ENCODE data around the gene ICOS. TPM values are rescaled to one million over a fixed set of nuclear protein-coding genes. Genes with fewer than 3 reads are reported as not detected.
"Not testable (repeated sequence)": the region's sequence is repeated elsewhere in the genome, so short reads cannot be mapped to it uniquely, and the experiment has no call there.

ICOS gene
- total RNA-seq, 1 donor from 2014 or later = 0.52 TPM

DNA sequence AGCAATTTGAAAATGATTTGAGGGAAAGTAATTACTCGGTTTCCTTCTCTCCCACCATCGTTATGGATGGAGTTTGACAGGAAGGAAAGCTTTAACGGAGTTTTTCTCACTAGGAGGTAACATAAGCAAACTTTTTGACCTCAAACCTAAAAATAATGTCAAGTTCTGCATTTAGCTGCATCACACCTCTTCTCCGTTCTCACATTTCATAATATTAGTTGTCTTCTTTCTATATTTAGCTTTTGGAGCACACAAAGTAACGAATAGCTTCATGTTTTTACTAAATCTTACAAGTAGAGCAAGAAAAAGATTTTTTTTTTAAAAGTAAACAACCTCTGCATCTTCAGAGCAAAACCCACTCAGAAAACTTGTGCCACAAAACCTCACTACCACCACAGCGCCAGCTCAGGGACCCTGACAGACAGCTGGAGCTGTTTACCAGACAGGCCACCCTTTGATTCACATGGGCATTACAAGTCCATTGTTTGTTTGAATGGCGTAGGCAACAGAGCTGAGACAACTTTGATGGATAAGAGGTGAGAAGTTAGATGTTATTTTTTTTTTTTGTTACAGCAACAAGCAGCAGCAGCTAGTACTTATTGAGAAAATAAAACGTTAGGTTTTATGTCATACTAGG lies 21.9 kb upstream of the ICOS start:
- H3K9ac ChIP-seq (ENCODE audit: low read depth in 1 of 3, low read length in 3 of 3) = no peak overlapping the region
- no peaks in the 10 kb centered on the region for H3K27me3 ChIP-seq (ENCODE audit: control insufficient read depth in 3 of 3, insufficient read depth in 3 of 3, low read length in 3 of 3)
- no peaks in the 10 kb centered on the region for H3K9me3 ChIP-seq (ENCODE audit: control insufficient read depth in 3 of 3, low read length in 3 of 3)
- no peaks in the 10 kb centered on the region for H3K36me3 ChIP-seq (ENCODE audit: control insufficient read depth in 3 of 3, insufficient read depth in 3 of 3, low read length in 3 of 3)
- peak overlapping the region in 1 of 3 donors; percentile 3 for H3K4me3 ChIP-seq (ENCODE audit: low read length in 3 of 3)
- H3K4me1 ChIP-seq (ENCODE audit: control insufficient read depth in 3 of 3, insufficient read depth in 3 of 3, low read length in 3 of 3) = peaks cover 4 to 6% (median 4%) of the 10 kb centered on the region in 3 donors
- H3K27ac ChIP-seq (ENCODE audit: low read depth, low read length) = no peak overlapping the region

DNA sequence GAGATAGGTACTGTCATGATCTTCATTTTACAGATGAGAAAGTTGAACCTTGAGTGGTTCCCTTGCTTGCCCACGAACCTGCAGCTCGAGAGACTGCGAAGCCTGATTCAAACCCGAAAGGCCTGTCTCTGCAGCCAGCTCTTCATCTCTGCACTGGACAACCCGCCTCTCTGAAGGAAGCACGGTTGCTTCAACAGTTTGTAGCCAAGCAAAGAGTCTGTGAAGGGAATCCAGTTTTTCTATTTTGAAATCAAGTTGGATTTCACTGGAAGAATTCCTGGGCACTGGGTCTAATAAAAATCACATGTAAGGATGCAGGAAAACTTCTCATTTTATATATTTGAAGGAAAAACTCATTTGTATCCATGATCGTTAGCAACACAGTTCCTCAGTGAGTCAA lies 21.3 kb upstream of the ICOS start:
- no peaks in the 10 kb centered on the region for H3K27me3 ChIP-seq (ENCODE audit: control insufficient read depth in 3 of 3, insufficient read depth in 3 of 3, low read length in 3 of 3)
- H3K36me3 ChIP-seq (ENCODE audit: control insufficient read depth in 3 of 3, insufficient read depth in 3 of 3, low read length in 3 of 3) = no peaks in the 10 kb centered on the region
- no peak overlapping the region for H3K27ac ChIP-seq (ENCODE audit: low read depth, low read length)
- peaks cover 4 to 6% (median 4%) of the 10 kb centered on the region in 3 donors for H3K4me1 ChIP-seq (ENCODE audit: control insufficient read depth in 3 of 3, insufficient read depth in 3 of 3, low read length in 3 of 3)
- no peak overlapping the region for H3K9ac ChIP-seq (ENCODE audit: low read depth in 1 of 3, low read length in 3 of 3)
- H3K4me3 ChIP-seq (ENCODE audit: low read length in 3 of 3) = peak overlapping the region in 1 of 3 donors; percentile 1
- no peaks in the 10 kb centered on the region for H3K9me3 ChIP-seq (ENCODE audit: control insufficient read depth in 3 of 3, low read length in 3 of 3)

DNA sequence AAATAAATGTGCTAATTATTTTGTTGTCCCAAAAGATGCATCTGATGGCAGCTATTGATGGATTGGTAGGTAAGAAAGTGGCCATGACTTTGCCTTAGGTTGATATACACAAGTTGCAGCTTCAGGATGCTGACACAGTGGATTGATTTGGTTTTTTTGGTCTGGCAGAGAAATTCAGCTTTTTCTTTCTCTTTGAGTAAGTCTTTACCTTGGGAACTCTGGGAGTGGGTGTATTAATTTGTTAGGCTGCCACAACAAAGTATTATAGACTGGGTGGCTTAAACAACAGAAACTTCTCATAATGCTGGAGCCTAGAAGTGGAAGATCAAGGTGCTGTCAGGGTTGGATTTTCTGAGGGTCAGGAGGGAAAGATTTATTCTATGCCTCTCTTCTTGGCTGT lies 19.8 kb upstream of the ICOS start:
- no peaks in the 10 kb centered on the region for H3K27me3 ChIP-seq (ENCODE audit: control insufficient read depth in 3 of 3, insufficient read depth in 3 of 3, low read length in 3 of 3)
- no peak overlapping the region for H3K4me3 ChIP-seq (ENCODE audit: low read length in 3 of 3)
- no peak overlapping the region for H3K27ac ChIP-seq (ENCODE audit: low read depth, low read length)
- H3K36me3 ChIP-seq (ENCODE audit: control insufficient read depth in 3 of 3, insufficient read depth in 3 of 3, low read length in 3 of 3) = no peaks in the 10 kb centered on the region
- peaks cover 4 to 6% (median 4%) of the 10 kb centered on the region in 3 donors for H3K4me1 ChIP-seq (ENCODE audit: control insufficient read depth in 3 of 3, insufficient read depth in 3 of 3, low read length in 3 of 3)
- no peaks in the 10 kb centered on the region for H3K9me3 ChIP-seq (ENCODE audit: control insufficient read depth in 3 of 3, low read length in 3 of 3)
- no peak overlapping the region for H3K9ac ChIP-seq (ENCODE audit: low read depth in 1 of 3, low read length in 3 of 3)

DNA sequence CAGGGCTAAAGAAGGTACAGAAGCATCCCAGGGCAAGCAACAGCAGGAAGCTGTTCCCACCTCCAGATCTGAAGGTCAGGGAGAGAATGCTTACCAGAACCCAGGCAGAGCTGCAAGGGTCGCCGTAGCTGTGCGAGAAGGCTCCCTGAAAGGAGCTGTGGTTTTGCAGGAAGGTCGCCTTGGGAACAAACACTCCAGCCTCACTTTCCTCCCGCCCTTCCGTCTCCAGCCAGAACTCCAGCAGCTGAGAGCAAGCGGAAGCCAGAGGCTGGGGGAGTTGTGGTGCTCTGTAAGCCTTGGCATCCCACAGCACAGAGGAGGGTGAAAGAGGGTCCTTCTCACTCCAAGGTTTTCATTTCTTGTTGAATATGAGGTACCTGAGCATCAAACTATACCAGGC lies 18.3 kb upstream of the ICOS start:
- Histone ChIP-seq H3K27me3 (ENCODE audit: control insufficient read depth in 3 of 3, insufficient read depth in 3 of 3, low read length in 3 of 3) (no peaks in the 10 kb centered on the region), H3K9ac (ENCODE audit: low read depth in 1 of 3, low read length in 3 of 3) (no peak overlapping the region), H3K4me1 (ENCODE audit: control insufficient read depth in 3 of 3, insufficient read depth in 3 of 3, low read length in 3 of 3) (peaks cover 4 to 6% (median 4%) of the 10 kb centered on the region in 3 donors), H3K36me3 (ENCODE audit: control insufficient read depth in 3 of 3, insufficient read depth in 3 of 3, low read length in 3 of 3) (no peaks in the 10 kb centered on the region), H3K9me3 (ENCODE audit: control insufficient read depth in 3 of 3, low read length in 3 of 3) (no peaks in the 10 kb centered on the region), H3K4me3 (ENCODE audit: low read length in 3 of 3) (no peak overlapping the region), H3K27ac (ENCODE audit: low read depth, low read length) (no peak overlapping the region)

DNA sequence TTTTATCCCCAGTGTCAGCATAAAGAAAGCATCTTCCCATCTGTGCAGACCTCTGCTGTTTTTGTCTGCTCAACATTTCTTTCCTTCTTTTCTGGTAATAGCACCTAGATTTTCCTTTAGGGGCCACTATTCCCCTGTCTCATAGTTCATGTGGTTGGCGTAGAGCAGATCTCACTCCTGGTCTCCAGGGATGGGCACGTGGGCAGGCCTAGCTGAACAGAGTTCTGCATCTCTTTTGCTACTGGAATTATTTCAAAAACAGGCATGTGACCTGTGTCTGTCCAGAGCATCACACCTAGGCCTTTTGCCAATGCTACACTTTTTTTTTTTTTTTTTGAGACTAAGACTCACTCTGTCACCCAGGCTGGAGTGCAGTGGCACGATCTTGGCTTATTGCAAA lies 17.7 kb upstream of the ICOS start:
- no peak overlapping the region for H3K27ac ChIP-seq (ENCODE audit: low read depth, low read length)
- peaks cover 4 to 6% (median 4%) of the 10 kb centered on the region in 3 donors for H3K4me1 ChIP-seq (ENCODE audit: control insufficient read depth in 3 of 3, insufficient read depth in 3 of 3, low read length in 3 of 3)
- no peaks in the 10 kb centered on the region for H3K27me3 ChIP-seq (ENCODE audit: control insufficient read depth in 3 of 3, insufficient read depth in 3 of 3, low read length in 3 of 3)
- H3K9ac ChIP-seq (ENCODE audit: low read depth in 1 of 3, low read length in 3 of 3) = no peak overlapping the region
- H3K36me3 ChIP-seq (ENCODE audit: control insufficient read depth in 3 of 3, insufficient read depth in 3 of 3, low read length in 3 of 3) = no peaks in the 10 kb centered on the region
- no peaks in the 10 kb centered on the region for H3K9me3 ChIP-seq (ENCODE audit: control insufficient read depth in 3 of 3, low read length in 3 of 3)
- no peak overlapping the region for H3K4me3 ChIP-seq (ENCODE audit: low read length in 3 of 3)

DNA sequence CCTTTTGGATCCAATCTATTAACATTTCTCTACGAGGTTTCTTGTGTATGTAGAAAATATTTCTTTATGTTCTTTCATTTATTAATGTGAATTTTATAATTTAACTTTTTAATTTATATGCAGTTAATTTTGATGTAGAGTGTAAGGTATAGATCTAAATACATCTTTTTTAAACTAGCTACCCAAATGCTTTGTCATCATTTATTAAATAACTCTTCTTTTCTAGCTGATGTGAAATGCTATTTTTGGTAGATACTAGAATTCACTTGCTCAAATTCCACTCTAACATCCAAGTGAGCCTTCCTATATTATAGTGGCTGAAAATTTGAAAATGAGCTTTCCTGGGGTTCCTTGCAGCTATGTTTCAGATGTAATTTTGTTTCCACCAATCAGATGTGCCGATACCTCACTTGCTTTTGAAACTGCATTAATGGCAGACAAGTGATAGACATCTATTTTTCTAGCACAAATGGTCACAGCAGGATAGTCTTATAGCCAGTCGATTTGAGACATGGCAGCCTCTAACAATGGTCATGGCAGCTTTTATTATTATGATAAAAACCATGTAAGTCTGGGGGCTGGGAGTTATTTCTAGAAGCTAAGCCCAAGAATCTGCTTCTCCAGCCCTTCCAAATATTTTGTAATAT lies 10.9 kb upstream of the ICOS start:
- Histone ChIP-seq H3K27ac (ENCODE audit: low read depth, low read length) (no peak overlapping the region), H3K36me3 (ENCODE audit: control insufficient read depth in 3 of 3, insufficient read depth in 3 of 3, low read length in 3 of 3) (no peaks in the 10 kb centered on the region), H3K4me1 (ENCODE audit: control insufficient read depth in 3 of 3, insufficient read depth in 3 of 3, low read length in 3 of 3) (no peaks in the 10 kb centered on the region), H3K9ac (ENCODE audit: low read depth in 1 of 3, low read length in 3 of 3) (no peak overlapping the region), H3K9me3 (ENCODE audit: control insufficient read depth in 3 of 3, low read length in 3 of 3) (no peaks in the 10 kb centered on the region), H3K27me3 (ENCODE audit: control insufficient read depth in 3 of 3, insufficient read depth in 3 of 3, low read length in 3 of 3) (no peaks in the 10 kb centered on the region), H3K4me3 (ENCODE audit: low read length in 3 of 3) (no peak overlapping the region)

DNA sequence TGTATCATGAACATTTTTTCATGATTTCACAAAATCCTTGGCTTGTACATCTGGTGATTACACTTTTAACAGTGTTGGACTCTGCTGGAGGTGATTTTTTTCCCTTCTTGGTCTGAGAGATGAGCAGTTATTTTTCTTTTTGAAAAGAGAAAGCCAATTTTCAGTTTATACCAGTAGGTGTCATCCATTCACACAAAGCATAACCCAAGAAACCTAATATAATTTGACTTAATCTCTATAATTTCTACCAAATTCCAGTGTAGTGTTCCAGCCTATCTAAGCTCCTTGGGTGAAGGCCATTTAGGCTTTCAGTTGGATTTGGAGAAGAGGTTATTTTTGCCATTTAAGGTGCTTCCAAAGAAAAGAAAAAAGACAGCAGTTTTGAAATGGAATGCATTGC lies 7.7 kb upstream of the ICOS start:
- H3K4me1 ChIP-seq (ENCODE audit: control insufficient read depth in 3 of 3, insufficient read depth in 3 of 3, low read length in 3 of 3) = no peaks in the 10 kb centered on the region

DNA sequence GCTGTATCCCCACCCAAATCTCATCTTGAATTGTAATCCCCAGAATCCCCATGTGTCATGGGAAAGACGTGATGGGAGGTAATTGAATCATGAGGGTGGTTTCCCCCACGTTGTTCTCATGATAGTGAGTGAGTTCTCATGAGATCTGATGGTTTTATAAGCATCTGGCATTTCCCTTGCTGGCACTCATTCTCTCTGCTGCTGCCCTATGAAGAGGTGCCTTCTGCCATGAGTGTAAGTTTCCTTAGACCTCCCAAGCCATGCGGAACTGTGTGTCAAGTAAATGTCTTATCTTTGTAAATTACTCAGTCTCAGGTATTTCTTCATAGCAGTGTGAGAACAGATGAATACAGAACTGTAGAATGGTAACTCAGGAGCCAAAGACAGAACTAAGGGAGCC lies 5.3 kb upstream of the ICOS start:
- H3K9me3 ChIP-seq (ENCODE audit: control insufficient read depth in 3 of 3, low read length in 3 of 3); H3K27me3 ChIP-seq (ENCODE audit: control insufficient read depth in 3 of 3, insufficient read depth in 3 of 3, low read length in 3 of 3); H3K9ac ChIP-seq (ENCODE audit: low read depth in 1 of 3, low read length in 3 of 3); H3K4me1 ChIP-seq (ENCODE audit: control insufficient read depth in 3 of 3, insufficient read depth in 3 of 3, low read length in 3 of 3); H3K36me3 ChIP-seq (ENCODE audit: control insufficient read depth in 3 of 3, insufficient read depth in 3 of 3, low read length in 3 of 3); H3K4me3 ChIP-seq (ENCODE audit: low read length in 3 of 3); H3K27ac ChIP-seq (ENCODE audit: low read depth, low read length): not testable (repeated sequence)

More for the DNA sequence above, 7.7 kb upstream of the ICOS start:
- Histone ChIP-seq H3K4me3 (ENCODE audit: low read length in 3 of 3) (no peak overlapping the region), H3K9ac (ENCODE audit: low read depth in 1 of 3, low read length in 3 of 3) (no peak overlapping the region), H3K36me3 (ENCODE audit: control insufficient read depth in 3 of 3, insufficient read depth in 3 of 3, low read length in 3 of 3) (no peaks in the 10 kb centered on the region), H3K27ac (ENCODE audit: low read depth, low read length) (no peak overlapping the region), H3K9me3 (ENCODE audit: control insufficient read depth in 3 of 3, low read length in 3 of 3) (no peaks in the 10 kb centered on the region), H3K27me3 (ENCODE audit: control insufficient read depth in 3 of 3, insufficient read depth in 3 of 3, low read length in 3 of 3) (no peaks in the 10 kb centered on the region)

DNA sequence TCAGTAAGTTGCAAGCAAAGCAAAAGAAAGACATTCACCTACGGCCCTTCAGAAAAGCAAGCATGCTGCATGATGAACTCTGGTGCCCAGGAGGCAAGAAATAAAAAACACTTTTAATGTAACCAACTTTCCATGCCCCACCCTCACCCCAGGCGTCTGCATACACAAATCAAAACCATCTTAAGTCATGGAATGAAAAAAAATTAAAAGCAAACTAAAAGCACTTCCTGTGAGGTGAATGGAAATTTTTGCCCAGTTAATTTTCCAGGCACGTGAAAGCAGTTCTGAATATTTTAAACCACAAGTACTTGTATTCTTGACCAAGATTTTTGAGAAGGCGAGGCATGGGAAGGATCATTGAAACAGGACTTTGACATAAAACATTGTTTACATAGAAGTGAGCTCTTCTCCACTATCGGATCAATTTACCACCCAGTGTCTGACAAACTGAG lies 2.5 kb upstream of the ICOS start:
- no peak overlapping the region for H3K27ac ChIP-seq (ENCODE audit: low read depth, low read length)
- no peaks in the 10 kb centered on the region for H3K4me1 ChIP-seq (ENCODE audit: control insufficient read depth in 3 of 3, insufficient read depth in 3 of 3, low read length in 3 of 3)

DNA sequence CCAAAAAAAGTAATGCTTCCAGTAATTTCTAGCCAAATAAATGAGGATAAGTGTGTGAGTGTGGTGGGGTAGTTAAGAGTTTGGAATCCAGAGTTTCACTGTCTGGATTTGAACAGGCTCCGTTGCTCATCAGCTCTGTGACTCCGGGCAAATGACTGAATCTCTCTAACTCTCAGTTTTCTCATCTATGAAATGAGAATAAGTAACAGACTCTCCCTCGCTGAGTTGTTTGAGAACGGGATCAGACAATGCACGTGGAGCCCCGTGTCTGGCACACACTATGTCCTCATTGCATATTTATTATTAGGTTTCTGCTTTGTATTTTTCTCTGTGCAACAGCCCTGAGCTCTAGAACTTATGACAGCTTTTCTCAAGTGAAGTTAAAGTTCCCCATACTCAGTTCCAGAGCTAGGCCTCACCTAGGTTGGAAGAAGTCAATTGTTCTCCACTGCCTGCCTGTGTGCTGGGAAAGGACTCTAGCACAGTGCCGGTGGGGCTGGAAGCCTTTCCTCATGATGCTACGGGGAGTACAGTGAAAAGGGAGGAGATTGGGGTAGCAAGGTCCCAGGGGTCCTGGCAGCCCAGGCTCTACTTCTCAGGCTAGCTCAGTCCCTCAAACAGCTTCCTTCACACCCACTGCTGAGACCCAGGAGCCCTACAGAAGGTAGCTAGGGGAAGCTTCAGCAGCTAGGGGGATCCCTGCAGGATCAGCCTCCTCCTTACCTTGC lies 1.7 kb upstream of the ICOS start:
- no peak overlapping the region for H3K4me3 ChIP-seq (ENCODE audit: low read length in 3 of 3)
- no peaks in the 10 kb centered on the region for H3K36me3 ChIP-seq (ENCODE audit: control insufficient read depth in 3 of 3, insufficient read depth in 3 of 3, low read length in 3 of 3)
- no peaks in the 10 kb centered on the region for H3K4me1 ChIP-seq (ENCODE audit: control insufficient read depth in 3 of 3, insufficient read depth in 3 of 3, low read length in 3 of 3)
- no peak overlapping the region for H3K27ac ChIP-seq (ENCODE audit: low read depth, low read length)
- no peaks in the 10 kb centered on the region for H3K9me3 ChIP-seq (ENCODE audit: control insufficient read depth in 3 of 3, low read length in 3 of 3)
- no peaks in the 10 kb centered on the region for H3K27me3 ChIP-seq (ENCODE audit: control insufficient read depth in 3 of 3, insufficient read depth in 3 of 3, low read length in 3 of 3)
- no peak overlapping the region for H3K9ac ChIP-seq (ENCODE audit: low read depth in 1 of 3, low read length in 3 of 3)

More for the DNA sequence above, 2.5 kb upstream of the ICOS start:
- Histone ChIP-seq H3K9me3 (ENCODE audit: control insufficient read depth in 3 of 3, low read length in 3 of 3) (no peaks in the 10 kb centered on the region), H3K27me3 (ENCODE audit: control insufficient read depth in 3 of 3, insufficient read depth in 3 of 3, low read length in 3 of 3) (no peaks in the 10 kb centered on the region), H3K9ac (ENCODE audit: low read depth in 1 of 3, low read length in 3 of 3) (no peak overlapping the region), H3K36me3 (ENCODE audit: control insufficient read depth in 3 of 3, insufficient read depth in 3 of 3, low read length in 3 of 3) (no peaks in the 10 kb centered on the region), H3K4me3 (ENCODE audit: low read length in 3 of 3) (no peak overlapping the region)

Measured in skeletal muscle tissue (tissue), 4 donors.